GM23338 (cell line): ENCODE data around the gene LLGL2. TPM values are rescaled to one million over a fixed set of nuclear protein-coding genes. Genes with fewer than 3 reads are reported as not detected.

Source experiments
- ATAC-seq: fragments of 200-7000 bp; cut with Tn5 transposase; 3 replicates; pipeline ENCODE4 v1.9.1; 2020
- DNase-seq: peaks from one replicate; pipeline ENCODE4 v3.0.0-alpha.2; 2015; ENCODE audit warnings: low spot score
- H2AFZ ChIP-seq: fragments of 200-600 bp; sonication (generic); 2 replicates; pipeline ENCODE4 v1.8.0; 2016; ENCODE audit warnings: antibody characterized with exemption, mild to moderate bottlenecking, moderate library complexity
- H3F3A ChIP-seq: fragments of 200-600 bp; sonication (generic); replicated peaks from 2 replicates; pipeline ENCODE4 v1.8.0; 2017; ENCODE audit warnings: antibody characterized with exemption, mixed run types, low read depth
- H3K27ac ChIP-seq: fragments of 200-600 bp; sonication (generic); 2 replicates; pipeline ENCODE4 v1.6.1; 2016; ENCODE audit warnings: low read depth
- H3K27me3 ChIP-seq: fragments of 200-600 bp; sonication (generic); 2 replicates; pipeline ENCODE4 v1.8.0; 2016; ENCODE audit warnings: mild to moderate bottlenecking, mixed run types, moderate library complexity; ENCODE audit not compliant: insufficient read depth
- H3K36me3 ChIP-seq: fragments of 200-600 bp; sonication (generic); 2 replicates; pipeline ENCODE4 v1.8.0; 2016; ENCODE audit warnings: mild to moderate bottlenecking; ENCODE audit not compliant: insufficient read depth
- H3K4me1 ChIP-seq: fragments of 200-600 bp; sonication (generic); 2 replicates; pipeline ENCODE4 v1.8.0; 2016; ENCODE audit warnings: mild to moderate bottlenecking, moderate library complexity; ENCODE audit not compliant: insufficient read depth
- H3K4me2 ChIP-seq: fragments of 200-600 bp; sonication (generic); 2 replicates; pipeline ENCODE4 v1.7.1; 2017; ENCODE audit warnings: mixed run types
- H3K4me3 ChIP-seq: fragments of 200-600 bp; sonication (generic); 2 replicates; pipeline ENCODE4 v1.6.1; 2016; ENCODE audit warnings: mixed run types
- H3K79me2 ChIP-seq: fragments of 200-600 bp; sonication (generic); replicated peaks from 2 replicates; pipeline ENCODE4 v1.8.0; 2017; ENCODE audit warnings: mild to moderate bottlenecking; ENCODE audit not compliant: insufficient read depth
- H3K9me2 ChIP-seq: fragments of 200-600 bp; sonication (generic); 2 replicates; pipeline ENCODE4 v1.8.0; 2017; ENCODE audit not compliant: insufficient read depth
- H4K20me1 ChIP-seq: fragments of 200-600 bp; sonication (generic); replicated peaks from 2 replicates; pipeline ENCODE4 v1.8.0; 2017; ENCODE audit warnings: mild to moderate bottlenecking; ENCODE audit not compliant: insufficient read depth
- H3K27ac Mint-ChIP-seq: 2 replicates; pipeline ENCODE4 v1.8.0; 2020; ENCODE audit warnings: inconsistent platforms, mild to moderate bottlenecking, moderate library complexity, mixed read lengths
- H3K27me3 Mint-ChIP-seq: 3 replicates; pipeline ENCODE4 v1.8.0; 2022; ENCODE audit warnings: low read depth, mild to moderate bottlenecking, moderate library complexity, mixed read lengths, inconsistent platforms; ENCODE audit not compliant: insufficient read depth, poor library complexity
- H3K36me3 Mint-ChIP-seq: 3 replicates; pipeline ENCODE4 v1.8.0; 2021; ENCODE audit warnings: low read depth, mild to moderate bottlenecking, inconsistent platforms, moderate library complexity, mixed read lengths
- H3K4me1 Mint-ChIP-seq: 3 replicates; pipeline ENCODE4 v1.8.0; 2020; ENCODE audit warnings: mild to moderate bottlenecking, inconsistent platforms, mixed read lengths
- H3K4me3 Mint-ChIP-seq: 3 replicates; pipeline ENCODE4 v1.8.0; 2021; ENCODE audit warnings: moderate library complexity, mild to moderate bottlenecking, inconsistent platforms, mixed read lengths
- H3K9me3 Mint-ChIP-seq: 3 replicates; pipeline ENCODE4 v1.8.0; 2020; ENCODE audit warnings: moderate library complexity, mild to moderate bottlenecking, inconsistent platforms, mixed read lengths
- ETS1 ChIP-seq: IDR thresholded peaks from 2 replicates; pipeline ENCODE4 v1.6.1; 2016; ENCODE audit warnings: antibody characterized with exemption
- POLR2AphosphoS5 ChIP-seq: IDR thresholded peaks from 2 replicates; pipeline ENCODE4 v1.6.1; 2016; ENCODE audit warnings: antibody characterized with exemption, low read depth
- REST ChIP-seq: IDR thresholded peaks from one replicate; pipeline ENCODE4 v1.6.1; 2018; ENCODE audit warnings: antibody characterized with exemption; ENCODE audit not compliant: unreplicated experiment
- STAT1 ChIP-seq: IDR thresholded peaks from one replicate; pipeline ENCODE4 v1.6.1; 2016; ENCODE audit warnings: antibody characterized with exemption; ENCODE audit not compliant: unreplicated experiment
- ZNF114 ChIP-seq: fragments of 250-450 bp; sonication (Bioruptor Pico); IDR thresholded peaks from 2 replicates; pipeline ENCODE4 v1.5.0; 2020; ENCODE audit warnings: mild to moderate bottlenecking, moderate library complexity
- ZNF331 ChIP-seq: fragments of 250-450 bp; sonication (Bioruptor Pico); IDR thresholded peaks from 2 replicates; pipeline ENCODE4 v1.5.0; 2020; ENCODE audit warnings: low read depth, mild to moderate bottlenecking, moderate library complexity
- ZNF462 ChIP-seq: fragments of 250-450 bp; sonication (Bioruptor Pico); IDR thresholded peaks from 2 replicates; pipeline ENCODE4 v1.5.0; 2020; ENCODE audit warnings: mild to moderate bottlenecking, moderate library complexity
- polyA plus RNA-seq: library from polyadenylated mRNA; unstranded; fragments of >200 nt; fragmentation: Nextera tagmentation; extraction: Ambion mirVana; gene quantifications from 2 replicates; pipeline ENCODE4 v1.2.1, GENCODE V29; 2016
- total RNA-seq: library from RNA; depleted of rRNA; stranded (reverse); fragments of >200 nt; shearing (Covaris generic); gene quantifications from 2 replicates; pipeline ENCODE4 v1.2.3, GENCODE V29; 2014

LLGL2 gene
- total and polyA plus RNA-seq, 2 experiments from 2014 or later, result 62.5 to 78.5 TPM

- Mint-ChIP-seq H3K27me3 (peaks cover 4% of the 10 kb centered on the region), H3K4me1 (peaks cover 35% of the 10 kb centered on the region), H3K9me3 (no peaks in the 10 kb centered on the region), H3K27ac (peak overlapping the region; percentile 90), H3K4me3 (peak overlapping the region; percentile 78), H3K36me3 (no peaks in the 10 kb centered on the region; the same call in 2 of the 3 replicates)
- Histone ChIP-seq H3F3A (0 out of 2 replicates have a peak, but pooled peaks cover 7% of the 10 kb centered on the region), H3K79me2 (no peaks in the 10 kb centered on the region), H4K20me1 (peaks cover 3% of the 10 kb centered on the region; the same call in 1 of the 2 replicates), H3K4me3 (peak overlapping the region; percentile 53), H3K27ac (peak overlapping the region; percentile 81), H2AFZ (peak overlapping the region; percentile 89), H3K27me3 (no peaks in the 10 kb centered on the region), H3K4me1 (peaks cover 7% of the 10 kb centered on the region; the same call in 1 of the 2 replicates), H3K9me2 (no peaks in the 10 kb centered on the region), H3K4me2 (peak overlapping the region; percentile 86), H3K36me3 (no peaks in the 10 kb centered on the region)
- no peak for TF ChIP-seq STAT1
- TF ChIP-seq ZNF114, result no peak
- TF ChIP-seq ETS1, result no peak
- TF ChIP-seq POLR2AphosphoS5, result peak; percentile 39; the same call in 1 of the 2 replicates
- no peak for TF ChIP-seq ZNF331 (CRISPR knock-in tag)
- no peak for TF ChIP-seq ZNF462 (CRISPR knock-in tag)
- TF ChIP-seq REST, result no peak
- DNase-seq, result peak; percentile 82
- ATAC-seq, result peak; percentile 84
These were observed 24.0 kb downstream of the LLGL2 start for GRCh38 chr17:75549246-75550138.
